NCI-H128 (cell line): ENCODE results near the gene GPRASP3.

Experiments
- DNase-seq: peaks from one replicate; lab custom pipeline; 2025; ENCODE audit not compliant: unreplicated experiment; lab: John Stamatoyannopoulos, UW

Gene GPRASP3

GRCh38 chrX:102745857-102746584 is 25.5 kb downstream of the GPRASP3 start:
- DNase-seq = no peak

GRCh38 chrX:102765217-102765616 is 44.7 kb downstream of the GPRASP3 start:
- no peak for DNase-seq

- no peak for DNase-seq
Observed at GRCh38 chrX:102765809-102766208, 45.3 kb downstream of the GPRASP3 start.

GRCh38 chrX:102767287-102767686 is 46.7 kb downstream of the GPRASP3 start:
- DNase-seq = no peak

GRCh38 chrX:102768987-102769761 is 48.6 kb downstream of the GPRASP3 start:
- peak; percentile 83 for DNase-seq
